IMR-90 (cell line): ENCODE measurements around the gene PCDH19. TPM values are rescaled to one million over a fixed set of nuclear protein-coding genes. Genes with fewer than 3 reads are reported as not detected.

Source experiments
- ATAC-seq: fragments of 200-7000 bp; cut with Tn5 transposase; 2 replicates; pipeline ENCODE4 v1.9.1; 2020; ENCODE audit warnings: low read depth, mild to moderate bottlenecking, moderate library complexity
- BruUV-seq: library from RNA; stranded (reverse); fragments of 400-500 nt; replicated peaks from 2 replicates; lab custom pipeline; 2021; lab: Mats Ljungman, UMichigan
- CTCF ChIA-PET: fragments of 300-600 bp; formaldehyde crosslinking; extraction: SDS; loops from one replicate; lab custom pipeline; 2021; ENCODE audit warnings: antibody characterized with exemption; lab: Yijun Ruan, JAX
- POLR2A ChIA-PET: fragments of 300-600 bp; sonication (Branson Sonifier 250); formaldehyde crosslinking; loops from one replicate; lab custom pipeline; 2022; ENCODE audit warnings: antibody characterized with exemption; ENCODE audit not compliant: unreplicated experiment; lab: Charles Lee
- DNase-seq: peaks from one replicate; pipeline ENCODE4 v3.0.0; 2013
- H2AFZ ChIP-seq: replicated peaks from 2 replicates; pipeline ENCODE3; 2013; ENCODE audit warnings: low read length, mild to moderate bottlenecking; ENCODE audit not compliant: poor library complexity
- H2AK5ac ChIP-seq: 2 replicates; pipeline ENCODE4 v1.6.1; 2013; ENCODE audit warnings: low read depth, low read length, inconsistent platforms
- H2AK9ac ChIP-seq: replicated peaks from 2 replicates; pipeline ENCODE3; 2013; ENCODE audit warnings: mild to moderate bottlenecking, low read depth, low read length, moderate library complexity; ENCODE audit not compliant: poor library complexity
- H2BK120ac ChIP-seq: 2 replicates; pipeline ENCODE4 v1.6.1; 2013; ENCODE audit warnings: low read depth, low read length, inconsistent platforms
- H2BK15ac ChIP-seq: 3 replicates; pipeline ENCODE4 v1.6.1; 2013; ENCODE audit warnings: low read depth, low read length, inconsistent platforms
- H2BK20ac ChIP-seq: 2 replicates; pipeline ENCODE4 v1.6.1; 2013; ENCODE audit warnings: low read depth, mild to moderate bottlenecking, inconsistent platforms, low read length, moderate library complexity
- H2BK5ac ChIP-seq: 2 replicates; pipeline ENCODE4 v1.6.1; 2013; ENCODE audit warnings: mild to moderate bottlenecking, low read depth, low read length, inconsistent platforms; ENCODE audit not compliant: poor library complexity, severe bottlenecking
- H3K14ac ChIP-seq: replicated peaks from 2 replicates; pipeline ENCODE4 v1.6.1; 2013; ENCODE audit warnings: low read depth, low read length, inconsistent platforms
- H3K18ac ChIP-seq: 2 replicates; pipeline ENCODE4 v1.6.1; 2013; ENCODE audit warnings: low read depth, low read length, control low read depth
- H3K23ac ChIP-seq: 2 replicates; pipeline ENCODE4 v1.6.1; 2013; ENCODE audit warnings: low read depth, low read length, inconsistent platforms
- H3K27ac ChIP-seq: 2 replicates; pipeline ENCODE4 v1.5.1; 2013; ENCODE audit warnings: mild to moderate bottlenecking, control low read depth, low read length; ENCODE audit not compliant: insufficient read depth
- H3K27me3 ChIP-seq: 2 replicates; pipeline ENCODE4 v1.6.1; 2013; ENCODE audit warnings: low read length; ENCODE audit not compliant: control insufficient read depth, insufficient read depth
- H3K36me3 ChIP-seq: 2 replicates; pipeline ENCODE4 v1.6.1; 2013; ENCODE audit warnings: low read length, mixed read lengths; ENCODE audit not compliant: control insufficient read depth, insufficient read depth
- H3K4ac ChIP-seq: 2 replicates; pipeline ENCODE4 v1.6.1; 2013; ENCODE audit warnings: low read depth, low read length, inconsistent platforms
- H3K4me1 ChIP-seq: 2 replicates; pipeline ENCODE4 v1.6.1; 2013; ENCODE audit warnings: low read length, mixed read lengths; ENCODE audit not compliant: control insufficient read depth, insufficient read depth
- H3K4me2 ChIP-seq: 2 replicates; pipeline ENCODE4 v1.6.1; 2013; ENCODE audit warnings: low read depth, mild to moderate bottlenecking, control low read depth, low read length, moderate library complexity
- H3K4me3 ChIP-seq: 2 replicates; pipeline ENCODE4 v1.5.1; 2013; ENCODE audit warnings: low read depth, mild to moderate bottlenecking, control low read depth, low read length, moderate library complexity; ENCODE audit not compliant: insufficient read depth
- H3K56ac ChIP-seq: 2 replicates; pipeline ENCODE4 v1.6.1; 2013; ENCODE audit warnings: low read length, inconsistent platforms; ENCODE audit not compliant: insufficient read depth; ENCODE audit errors: extremely low read depth
- H3K79me1 ChIP-seq, 2 experiments: 2 replicates each; pipeline ENCODE4 v1.6.1; 2013; ENCODE audit warnings: low read length in 2 of 2, inconsistent platforms in 1 of 2, low read depth in 1 of 2
- H3K9ac ChIP-seq: 2 replicates; pipeline ENCODE4 v1.6.1; 2013; ENCODE audit warnings: low read depth, low read length, control low read depth
- H3K9me1 ChIP-seq: 2 replicates; pipeline ENCODE4 v1.6.1; 2013; ENCODE audit warnings: low read length, inconsistent platforms; ENCODE audit not compliant: insufficient read depth
- H3K9me3 ChIP-seq: 2 replicates; pipeline ENCODE4 v1.6.1; 2013; ENCODE audit warnings: low read length; ENCODE audit not compliant: control insufficient read depth, insufficient read depth
- H4K20me1 ChIP-seq: 2 replicates; pipeline ENCODE4 v1.6.1; 2013; ENCODE audit warnings: low read length, inconsistent platforms; ENCODE audit not compliant: insufficient read depth
- H4K5ac ChIP-seq: 2 replicates; pipeline ENCODE4 v1.6.1; 2013; ENCODE audit warnings: mild to moderate bottlenecking, low read depth, low read length, control low read depth
- H4K8ac ChIP-seq, 2 experiments: 2 replicates each; pipeline ENCODE4 v1.6.1; 2013; ENCODE audit warnings: low read depth in 2 of 2, low read length in 2 of 2, control low read depth in 1 of 2, inconsistent platforms in 1 of 2
- H4K91ac ChIP-seq: 2 replicates; pipeline ENCODE4 v1.6.1; 2013; ENCODE audit warnings: low read depth, low read length, inconsistent platforms; ENCODE audit not compliant: insufficient read depth
- BHLHE40 ChIP-seq: fragments of 150-350 bp; IDR thresholded peaks from 2 replicates; pipeline ENCODE4 v1.6.1; 2016; ENCODE audit warnings: mild to moderate bottlenecking, low read depth, low read length
- CEBPB ChIP-seq: IDR thresholded peaks from 2 replicates; pipeline ENCODE4 v1.6.1; 2012; ENCODE audit warnings: low read depth, low read length, improper control_type of control experiment
- CHD1 ChIP-seq: IDR thresholded peaks from 2 replicates; pipeline ENCODE4 v1.6.1; 2012; ENCODE audit warnings: low read depth, low read length, improper control_type of control experiment
- CTCF ChIP-seq: conservative IDR thresholded peaks from 2 replicates; pipeline ENCODE4 v1.5.1; 2012; ENCODE audit warnings: mild to moderate bottlenecking, low read depth, low read length, improper control_type of control experiment
- FOS ChIP-seq: fragments of 150-350 bp; IDR thresholded peaks from 2 replicates; pipeline ENCODE4 v1.6.1; 2016; ENCODE audit warnings: low read depth, low read length
- MAFK ChIP-seq: IDR thresholded peaks from 2 replicates; pipeline ENCODE4 v1.6.1; 2012; ENCODE audit warnings: low read depth, low read length, improper control_type of control experiment
- MXI1 ChIP-seq: IDR thresholded peaks from 2 replicates; pipeline ENCODE4 v1.6.1; 2012; ENCODE audit warnings: low read depth, mild to moderate bottlenecking, low read length, moderate library complexity, borderline replicate concordance
- NFE2L2 ChIP-seq: fragments of 150-350 bp; IDR thresholded peaks from 2 replicates; pipeline ENCODE4 v1.6.1; 2016; ENCODE audit warnings: low read depth, mild to moderate bottlenecking, low read length
- POLR2A ChIP-seq: IDR thresholded peaks from 2 replicates; pipeline ENCODE4 v1.6.1; 2012; ENCODE audit warnings: mild to moderate bottlenecking, low read depth, low read length
- RAD21 ChIP-seq: IDR thresholded peaks from 2 replicates; pipeline ENCODE4 v1.6.1; 2012; ENCODE audit warnings: low read length, improper control_type of control experiment
- RCOR1 ChIP-seq: IDR thresholded peaks from 2 replicates; pipeline ENCODE4 v1.6.1; 2012; ENCODE audit warnings: mild to moderate bottlenecking, low read length, improper control_type of control experiment; ENCODE audit not compliant: insufficient replicate concordance
- RFX5 ChIP-seq: IDR thresholded peaks from 2 replicates; pipeline ENCODE4 v1.8.0; 2012; ENCODE audit warnings: low read depth, mild to moderate bottlenecking, low read length, moderate library complexity
- SMC3 ChIP-seq: fragments of 150-350 bp; IDR thresholded peaks from 2 replicates; pipeline ENCODE4 v1.6.1; 2016; ENCODE audit warnings: low read depth, mild to moderate bottlenecking, antibody characterized with exemption, low read length, moderate library complexity
- WGBS, 2 experiments: methylation state at CpG; one replicate each; pipeline versions ENCODE4 v1.1.5 to v1.1.7; 2013; ENCODE audit warnings: missing lambda C conversion rate in 2 of 2; ENCODE audit not compliant: insufficient read length in 1 of 2; ENCODE audit errors: extremely low coverage in 2 of 2; 5-methylcytosine and 5-hydroxymethylcytosine counted together
- dilution Hi-C: fragments of 300-500 bp; cut with HindIII; formaldehyde crosslinking; loops from one replicate; pipeline ENCODE4 v1.14.3; 2018; ENCODE audit warnings: low sequenced_read_pairs; ENCODE audit not compliant: unreplicated experiment
- in situ Hi-C: fragments of 300-500 bp; cut with MboI; formaldehyde crosslinking; loops from 3 replicates; pipeline ENCODE4 v1.14.3; 2019; ENCODE audit warnings: low sequenced_read_pairs, inconsistent platforms, mixed read lengths
- intact Hi-C: fragments of 100-400 bp; cut with micrococcal nuclease; formaldehyde crosslinking; loops from 2 replicates; pipeline ENCODE4 v1.10.0; 2022
- polyA plus RNA-seq, 3 experiments: library from polyadenylated mRNA; depleted of rRNA; stranded (reverse); fragments of >200 nt; gene quantifications; 2 replicates each; pipeline ENCODE4 v1.2.3, GENCODE V29; 2012; ENCODE audit warnings: low replicate concordance in 1 of 3
- total RNA-seq: library from RNA; depleted of rRNA; stranded (reverse); fragments of >200 nt; gene quantifications from 2 replicates; pipeline ENCODE4 v1.2.3, GENCODE V29; 2012
- TF ChIP-seq, protein P1 (sequence below): fragments of 150-350 bp; IDR thresholded peaks from 2 replicates; pipeline ENCODE4 v1.6.1; 2016; ENCODE audit warnings: low read depth, mild to moderate bottlenecking, low read length, moderate library complexity, borderline replicate concordance
- TF ChIP-seq, protein P2 (sequence below): fragments of 150-350 bp; IDR thresholded peaks from 2 replicates; pipeline ENCODE4 v1.6.1; 2017; ENCODE audit warnings: mild to moderate bottlenecking, antibody characterized with exemption, low read length, low read depth

PCDH19 gene
- total and polyA plus RNA-seq, 2 of the 4 experiments (the other 2 are of a cell fraction) = not detected

- no peak overlapping the region for H3K14ac ChIP-seq
- H3K4ac ChIP-seq = no peak overlapping the region
- no peak overlapping the region for H3K27ac ChIP-seq
- 0 out of 2 replicates have a peak, but pooled peaks cover 2% of the 10 kb centered on the region for H3K9me3 ChIP-seq
- H3K27me3 ChIP-seq = no peaks in the 10 kb centered on the region; the same call in 1 of the 2 replicates
- no peak overlapping the region for H3K56ac ChIP-seq
- BruUV-seq = no TSS peak
- H2BK15ac ChIP-seq = no peak overlapping the region
- H4K8ac ChIP-seq = no peak overlapping the region
- no peak overlapping the region for H2AK9ac ChIP-seq
- H4K5ac ChIP-seq = no peak overlapping the region
- ChIA-PET CTCF (no interaction called here), POLR2A (no interaction called here)
- H3K4me3 ChIP-seq = no peak overlapping the region
- H3K36me3 ChIP-seq = no peaks in the 10 kb centered on the region
- H3K9ac ChIP-seq = no peak overlapping the region
- ATAC-seq (no peak), DNase-seq (no peak)
- no peaks in the 10 kb centered on the region for H3K9me1 ChIP-seq
- no peak overlapping the region for H3K23ac ChIP-seq
- no peak overlapping the region for H4K91ac ChIP-seq
- dilution Hi-C loops = no loop called here
- H4K20me1 ChIP-seq = no peaks in the 10 kb centered on the region; the same call in 1 of the 2 replicates
- H3K4me1 ChIP-seq = no peaks in the 10 kb centered on the region
- no peak overlapping the region for H2BK5ac ChIP-seq
- H3K4me2 ChIP-seq = no peak overlapping the region
- in situ Hi-C loops = no loop called here
- no peak overlapping the region for H2BK120ac ChIP-seq
- no peak for TF ChIP-seq POLR2A
- TF ChIP-seq MAFK = no peak
- TF ChIP-seq, protein P1, sequence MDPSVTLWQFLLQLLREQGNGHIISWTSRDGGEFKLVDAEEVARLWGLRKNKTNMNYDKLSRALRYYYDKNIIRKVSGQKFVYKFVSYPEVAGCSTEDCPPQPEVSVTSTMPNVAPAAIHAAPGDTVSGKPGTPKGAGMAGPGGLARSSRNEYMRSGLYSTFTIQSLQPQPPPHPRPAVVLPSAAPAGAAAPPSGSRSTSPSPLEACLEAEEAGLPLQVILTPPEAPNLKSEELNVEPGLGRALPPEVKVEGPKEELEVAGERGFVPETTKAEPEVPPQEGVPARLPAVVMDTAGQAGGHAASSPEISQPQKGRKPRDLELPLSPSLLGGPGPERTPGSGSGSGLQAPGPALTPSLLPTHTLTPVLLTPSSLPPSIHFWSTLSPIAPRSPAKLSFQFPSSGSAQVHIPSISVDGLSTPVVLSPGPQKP = no peak
- no peak for TF ChIP-seq FOS
- TF ChIP-seq, protein P2, sequence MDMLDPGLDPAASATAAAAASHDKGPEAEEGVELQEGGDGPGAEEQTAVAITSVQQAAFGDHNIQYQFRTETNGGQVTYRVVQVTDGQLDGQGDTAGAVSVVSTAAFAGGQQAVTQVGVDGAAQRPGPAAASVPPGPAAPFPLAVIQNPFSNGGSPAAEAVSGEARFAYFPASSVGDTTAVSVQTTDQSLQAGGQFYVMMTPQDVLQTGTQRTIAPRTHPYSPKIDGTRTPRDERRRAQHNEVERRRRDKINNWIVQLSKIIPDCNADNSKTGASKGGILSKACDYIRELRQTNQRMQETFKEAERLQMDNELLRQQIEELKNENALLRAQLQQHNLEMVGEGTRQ = no peak
- TF ChIP-seq CHD1 = no peak
- TF ChIP-seq CEBPB = no peak
- TF ChIP-seq BHLHE40 = no peak
- no peak for TF ChIP-seq MXI1
- TF ChIP-seq RCOR1 = no peak
- TF ChIP-seq NFE2L2 = no peak
- no peak for TF ChIP-seq RAD21
- no peak for TF ChIP-seq SMC3
- TF ChIP-seq CTCF = no peak
- no peak for TF ChIP-seq RFX5
- no peaks in the 10 kb centered on the region for H3K79me1 ChIP-seq
- no CpG with 5 or more reads among the region's 2 CpGs for WGBS, 2 experiments
- intact Hi-C loops = no loop called here
- H3K18ac ChIP-seq = no peak overlapping the region
- H2AFZ ChIP-seq = no peak overlapping the region
- no peak overlapping the region for H2BK20ac ChIP-seq
- no peak overlapping the region for H2AK5ac ChIP-seq
Measured at GRCh38 chrX:100299559-100299958, 110.5 kb downstream of the PCDH19 start.
